Peyer's patch (tissue), 4 donors: ENCODE measurements around the gene CLCF1. TPM values are rescaled to one million over a fixed set of nuclear protein-coding genes. Genes with fewer than 3 reads are reported as not detected.

Source experiments
- DNase-seq, 3 donors: peaks; one replicate each; pipeline ENCODE4 v3.0.0-alpha.2; 2017 to 2019
- H3K27ac ChIP-seq, 4 donors: fragments of 200-600 bp; sonication (generic); one replicate each; pipeline ENCODE4 v1.5.1; 2016 to 2019
- H3K27me3 ChIP-seq, 2 donors: fragments of 200-600 bp; sonication (generic); one replicate each; pipeline ENCODE4 v1.5.1; 2019
- H3K36me3 ChIP-seq, 3 donors: fragments of 200-600 bp; sonication (generic); one replicate each; pipeline ENCODE4 v1.5.1; 2016 to 2019
- H3K4me1 ChIP-seq, 4 donors: fragments of 200-600 bp; sonication (generic); one replicate each; pipeline ENCODE4 v1.5.1; 2016 to 2019
- H3K4me3 ChIP-seq, 4 donors: fragments of 200-600 bp; sonication (generic); 1 replicate in 3 of 4; 2 replicates in 1 of 4; pipeline ENCODE4 v1.5.1; 2016 to 2019; ENCODE audit warnings: mild to moderate bottlenecking in 1 of 4
- H3K9me3 ChIP-seq, 4 donors: fragments of 200-600 bp; sonication (generic); one replicate each; pipeline ENCODE4 v1.5.1; 2016 to 2019; ENCODE audit warnings: mild to moderate bottlenecking in 1 of 4
- CTCF ChIP-seq, 6 experiments: fragments of 450-650 bp in 4 of 6; fragments of 200-600 bp in 2 of 6; sonication (generic) in 1 of 6; IDR thresholded peaks; one replicate each; pipeline ENCODE4 v1.5.1; 2017 to 2019; ENCODE audit warnings: antibody characterized with exemption in 6 of 6, mild to moderate bottlenecking in 3 of 6, moderate library complexity in 1 of 6
- POLR2A ChIP-seq, 2 donors: fragments of 450-650 bp; IDR thresholded peaks; one replicate each; pipeline ENCODE4 v1.5.1; 2017; ENCODE audit warnings: antibody characterized with exemption in 2 of 2, mild to moderate bottlenecking in 2 of 2, moderate library complexity in 2 of 2
- total RNA-seq, 4 donors: library from RNA; depleted of rRNA; stranded (reverse); fragments of >200 nt; gene quantifications; one replicate each; pipeline ENCODE4 v1.1.0, GENCODE V29; 2016

CLCF1 gene
- total RNA-seq, 4 donors from 2014 or later, result 1.2 to 14.9 (median 7.5) TPM

- no peaks in the 10 kb centered on the region for H3K9me3 ChIP-seq
- no peak overlapping the region for H3K27ac ChIP-seq
- TF ChIP-seq POLR2A (IDR thresholded peaks at IDR 0.05) (no peak), CTCF (IDR thresholded peaks at IDR 0.05) (peak; percentile 34 to 55 (median 48))
- H3K36me3 ChIP-seq, result peaks cover 0 to 5% (median 0%) of the 10 kb centered on the region in 3 donors
- peak; percentile 67 to 82 (median 71) for DNase-seq
- H3K27me3 ChIP-seq, result no peaks in the 10 kb centered on the region
- H3K4me1 ChIP-seq, result peaks cover 0 to 25% (median 5%) of the 10 kb centered on the region in 4 donors
- H3K4me3 ChIP-seq, result no peak overlapping the region
Observed at GRCh38 chr11:67389477-67389876, 16.1 kb upstream of the CLCF1 start.

- no peak for DNase-seq
- no peaks in the 10 kb centered on the region for H3K9me3 ChIP-seq
- no peaks in the 10 kb centered on the region for H3K36me3 ChIP-seq
- peaks cover 0 to 20% (median 4%) of the 10 kb centered on the region in 4 donors for H3K4me1 ChIP-seq
- TF ChIP-seq POLR2A (IDR thresholded peaks at IDR 0.05) (no peak), CTCF (IDR thresholded peaks at IDR 0.05) (no peak)
- no peaks in the 10 kb centered on the region for H3K27me3 ChIP-seq
- no peak overlapping the region for H3K4me3 ChIP-seq
- no peak overlapping the region for H3K27ac ChIP-seq
Observed at GRCh38 chr11:67387518-67387917, 14.1 kb upstream of the CLCF1 start.

- H3K27ac ChIP-seq, result no peak overlapping the region
- TF ChIP-seq CTCF (IDR thresholded peaks at IDR 0.05) (no peak), POLR2A (IDR thresholded peaks at IDR 0.05) (no peak)
- peak in 1 of 3 donors; percentile 44 for DNase-seq
- no peaks in the 10 kb centered on the region for H3K9me3 ChIP-seq
- no peaks in the 10 kb centered on the region for H3K27me3 ChIP-seq
- peaks cover 0 to 20% (median 3%) of the 10 kb centered on the region in 4 donors for H3K4me1 ChIP-seq
- no peak overlapping the region for H3K4me3 ChIP-seq
- no peaks in the 10 kb centered on the region for H3K36me3 ChIP-seq
Observed at GRCh38 chr11:67387069-67387468, 13.7 kb upstream of the CLCF1 start.

GRCh38 chr11:67384851-67385366 is 11.5 kb upstream of the CLCF1 start:
- no peak for DNase-seq
- H3K9me3 ChIP-seq, result no peaks in the 10 kb centered on the region
- H3K36me3 ChIP-seq, result no peaks in the 10 kb centered on the region
- no peak overlapping the region for H3K27ac ChIP-seq
- H3K4me1 ChIP-seq, result peaks cover 0 to 10% (median 6%) of the 10 kb centered on the region in 4 donors
- no peaks in the 10 kb centered on the region for H3K27me3 ChIP-seq
- no peak overlapping the region for H3K4me3 ChIP-seq
- no peak for TF ChIP-seq POLR2A (IDR thresholded peaks at IDR 0.05)
- TF ChIP-seq CTCF (IDR thresholded peaks at IDR 0.05), result no peak

GRCh38 chr11:67382276-67383136 is 9.1 kb upstream of the CLCF1 start:
- no peaks in the 10 kb centered on the region for H3K9me3 ChIP-seq
- H3K4me3 ChIP-seq, result no peak overlapping the region
- no peaks in the 10 kb centered on the region for H3K36me3 ChIP-seq
- H3K27ac ChIP-seq, result peak overlapping the region in 1 of 4 donors; percentile 7
- TF ChIP-seq CTCF (IDR thresholded peaks at IDR 0.05) (peak; percentile 95 to 98 (median 98)), POLR2A (IDR thresholded peaks at IDR 0.05) (peak in 1 of 2 donors; percentile 12)
- H3K4me1 ChIP-seq, result peaks cover 0 to 10% (median 7%) of the 10 kb centered on the region in 4 donors
- DNase-seq, result peak; percentile 82 to 94 (median 89)
- no peaks in the 10 kb centered on the region for H3K27me3 ChIP-seq
